ENCODE measurements around the gene ALG10B. TPM values are rescaled to one million over a fixed set of nuclear protein-coding genes. Genes with fewer than 3 reads are reported as not detected.

ALG10B gene
- total and polyA plus RNA-seq, 2 of the 4 experiments (the other 2 are of a cell fraction), result 2.9 to 3.6 TPM

Small RNAs within 50 kb of the gene (microRNA-seq; reads per million reads assigned to microRNA genes)
- not detected for gene RF00019 (ENCODE audit: insufficient read depth, insufficient read length)

Small RNAs within 50 kb of the gene (small RNA-seq; reads per million reads assigned to genes)
- 0 reads per million in 5 experiments for gene RF00019
